Neutrophil (primary cell): ENCODE measurements around the gene EGFR.

Experiments used
- H3K27ac ChIP-seq: fragments of 200-600 bp; sonication (generic); 2 replicates; pipeline ENCODE4 v1.5.1; 2016; ENCODE audit warnings: mild to moderate bottlenecking, moderate library complexity
- H3K27me3 ChIP-seq: fragments of 200-600 bp; sonication (generic); 2 replicates; pipeline ENCODE4 v1.6.0; 2016; ENCODE audit warnings: mild to moderate bottlenecking
- H3K36me3 ChIP-seq: fragments of 200-600 bp; sonication (generic); 2 replicates; pipeline ENCODE4 v1.5.1; 2017
- H3K4me1 ChIP-seq, 2 experiments: fragments of 200-600 bp in 1 of 2; sonication (generic) in 1 of 2; 1 replicate in 1 of 2; 2 replicates in 1 of 2; pipeline versions ENCODE4 v1.5.1 to v1.6.1; 2013 to 2016; ENCODE audit warnings: low read depth in 1 of 2, low read length in 1 of 2, mild to moderate bottlenecking in 1 of 2, moderate library complexity in 1 of 2; ENCODE audit not compliant: control insufficient read depth in 1 of 2, insufficient read depth in 1 of 2
- H3K4me3 ChIP-seq, 2 experiments: fragments of 200-600 bp in 1 of 2; sonication (generic) in 1 of 2; 1 replicate in 1 of 2; 2 replicates in 1 of 2; pipeline ENCODE4 v1.5.1; 2013 to 2016; ENCODE audit warnings: low read depth in 1 of 2, low read length in 1 of 2, mild to moderate bottlenecking in 1 of 2, moderate library complexity in 1 of 2
- H3K9me3 ChIP-seq: fragments of 200-600 bp; sonication (generic); 2 replicates; pipeline ENCODE4 v1.5.1; 2016
- TF ChIP-seq, protein P1 (sequence below): fragments of 200-600 bp; sonication (generic); IDR thresholded peaks from 2 replicates; pipeline ENCODE4 v1.5.1; 2016; ENCODE audit warnings: antibody characterized with exemption

The EGFR gene

GRCh38 chr7:55148571-55148970 is 129.8 kb downstream of the EGFR start:
- H3K27ac ChIP-seq = no peak overlapping the region
- no peaks in the 10 kb centered on the region for H3K27me3 ChIP-seq
- no peak overlapping the region for H3K4me3 ChIP-seq
- TF ChIP-seq, protein P1, sequence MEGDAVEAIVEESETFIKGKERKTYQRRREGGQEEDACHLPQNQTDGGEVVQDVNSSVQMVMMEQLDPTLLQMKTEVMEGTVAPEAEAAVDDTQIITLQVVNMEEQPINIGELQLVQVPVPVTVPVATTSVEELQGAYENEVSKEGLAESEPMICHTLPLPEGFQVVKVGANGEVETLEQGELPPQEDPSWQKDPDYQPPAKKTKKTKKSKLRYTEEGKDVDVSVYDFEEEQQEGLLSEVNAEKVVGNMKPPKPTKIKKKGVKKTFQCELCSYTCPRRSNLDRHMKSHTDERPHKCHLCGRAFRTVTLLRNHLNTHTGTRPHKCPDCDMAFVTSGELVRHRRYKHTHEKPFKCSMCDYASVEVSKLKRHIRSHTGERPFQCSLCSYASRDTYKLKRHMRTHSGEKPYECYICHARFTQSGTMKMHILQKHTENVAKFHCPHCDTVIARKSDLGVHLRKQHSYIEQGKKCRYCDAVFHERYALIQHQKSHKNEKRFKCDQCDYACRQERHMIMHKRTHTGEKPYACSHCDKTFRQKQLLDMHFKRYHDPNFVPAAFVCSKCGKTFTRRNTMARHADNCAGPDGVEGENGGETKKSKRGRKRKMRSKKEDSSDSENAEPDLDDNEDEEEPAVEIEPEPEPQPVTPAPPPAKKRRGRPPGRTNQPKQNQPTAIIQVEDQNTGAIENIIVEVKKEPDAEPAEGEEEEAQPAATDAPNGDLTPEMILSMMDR = no peak
- no peaks in the 10 kb centered on the region for H3K4me1 ChIP-seq
- no peaks in the 10 kb centered on the region for H3K9me3 ChIP-seq
- no peaks in the 10 kb centered on the region for H3K36me3 ChIP-seq

- TF ChIP-seq, protein P1 = no peak
- H3K27ac ChIP-seq = no peak overlapping the region
- H3K36me3 ChIP-seq = no peaks in the 10 kb centered on the region
These were observed 130.2 kb downstream of the EGFR start for GRCh38 chr7:55149001-55149400.

GRCh38 chr7:55150166-55150565 is 131.3 kb downstream of the EGFR start:
- Histone ChIP-seq H3K27me3 (no peaks in the 10 kb centered on the region), H3K9me3 (no peaks in the 10 kb centered on the region), H3K4me3 (no peak overlapping the region), H3K36me3 (no peaks in the 10 kb centered on the region), H3K4me1 (no peaks in the 10 kb centered on the region), H3K27ac (no peak overlapping the region)
- TF ChIP-seq, protein P1 = no peak

More at GRCh38 chr7:55149001-55149400, 130.2 kb downstream of the EGFR start:
- no peaks in the 10 kb centered on the region for H3K9me3 ChIP-seq
- no peak overlapping the region for H3K4me3 ChIP-seq
- H3K4me1 ChIP-seq = no peaks in the 10 kb centered on the region
- no peaks in the 10 kb centered on the region for H3K27me3 ChIP-seq

- Histone ChIP-seq H3K4me3 (no peak overlapping the region), H3K36me3 (no peaks in the 10 kb centered on the region), H3K4me1 (no peaks in the 10 kb centered on the region), H3K9me3 (no peaks in the 10 kb centered on the region), H3K27ac (no peak overlapping the region), H3K27me3 (no peaks in the 10 kb centered on the region)
- TF ChIP-seq, protein P1 = no peak
These were observed 132.1 kb downstream of the EGFR start for GRCh38 chr7:55150709-55151451.

DNA sequence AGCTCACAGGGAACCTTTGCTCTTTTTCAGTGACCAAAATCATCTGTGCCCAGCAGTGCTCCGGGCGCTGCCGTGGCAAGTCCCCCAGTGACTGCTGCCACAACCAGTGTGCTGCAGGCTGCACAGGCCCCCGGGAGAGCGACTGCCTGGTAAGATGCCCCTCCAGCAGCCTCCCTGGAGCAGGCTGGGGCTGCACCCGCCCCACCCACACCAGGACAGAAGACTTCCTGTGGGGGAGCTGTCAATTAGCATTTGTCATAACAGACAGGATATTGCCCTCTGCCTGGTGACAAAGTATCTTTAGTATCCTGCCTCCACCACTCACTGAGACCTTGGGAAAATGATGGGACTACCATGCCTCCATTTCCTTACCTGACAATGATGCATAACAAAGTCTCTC is 133.7 kb downstream of the EGFR start:
- Histone ChIP-seq H3K4me3 (no peak overlapping the region), H3K27ac (no peak overlapping the region), H3K36me3 (no peaks in the 10 kb centered on the region)

More for the DNA sequence above, 133.7 kb downstream of the EGFR start:
- no peaks in the 10 kb centered on the region for H3K9me3 ChIP-seq
- TF ChIP-seq, protein P1 = no peak
- H3K27me3 ChIP-seq = peaks cover 10% of the 10 kb centered on the region
- H3K4me1 ChIP-seq = no peaks in the 10 kb centered on the region
